Upper lobe of left lung (tissue), 4 donors: Measurements from ENCODE around the gene GRIK2.

Experiments used
- CTCF ChIP-seq, 6 experiments: fragments of 450-650 bp in 4 of 6; fragments of 200-600 bp in 2 of 6; sonication (generic) in 2 of 6; IDR thresholded peaks; one replicate each; pipeline ENCODE4 v1.5.1; 2016 to 2019; ENCODE audit warnings: antibody characterized with exemption in 6 of 6
- EP300 ChIP-seq, 4 donors: sonication (generic); formaldehyde crosslinking; IDR thresholded peaks; one replicate each; pipeline ENCODE4 v1.5.1; 2017; ENCODE audit warnings: antibody characterized with exemption in 4 of 4, control low read depth in 2 of 4
- POLR2A ChIP-seq, 4 donors: fragments of 450-650 bp; IDR thresholded peaks; one replicate each; pipeline ENCODE4 v1.5.1; 2016 to 2017; ENCODE audit warnings: antibody characterized with exemption in 4 of 4, mild to moderate bottlenecking in 2 of 4
- POLR2AphosphoS5 ChIP-seq, 2 donors: sonication (generic); formaldehyde crosslinking; IDR thresholded peaks; one replicate each; pipeline ENCODE4 v1.5.1; 2017; ENCODE audit warnings: antibody characterized with exemption in 2 of 2

DNA sequence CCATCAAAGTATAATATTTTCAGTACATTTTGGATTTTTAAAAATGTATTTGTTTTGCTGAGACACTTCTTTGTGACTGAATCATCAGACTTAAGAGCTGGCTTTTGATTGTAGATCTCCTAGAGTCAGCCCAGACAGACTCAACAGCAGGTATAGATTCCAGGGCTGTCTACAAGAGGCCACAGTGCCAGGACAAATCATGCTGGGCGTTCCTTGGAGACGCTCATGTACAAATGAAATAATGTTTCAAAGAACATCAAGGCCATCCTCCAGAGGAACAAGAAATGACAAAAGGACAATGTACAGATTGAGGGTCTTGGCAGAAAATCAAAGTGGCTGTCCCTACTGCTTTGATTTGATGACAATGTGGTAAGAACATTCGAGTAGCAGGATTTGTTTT, 369.3 kb downstream of the GRIK2 start:
- TF ChIP-seq CTCF (IDR thresholded peaks at IDR 0.05), result no peak
- no peak for TF ChIP-seq EP300 (IDR thresholded peaks at IDR 0.05)
- TF ChIP-seq POLR2A (IDR thresholded peaks at IDR 0.05), result no peak
- TF ChIP-seq POLR2AphosphoS5 (IDR thresholded peaks at IDR 0.05), result no peak
